GM19193 (cell line): ENCODE results near the gene RASGRF1.

ENCODE experiments used
- POLR2A ChIP-seq: IDR thresholded peaks from 4 replicates; pipeline ENCODE4 v1.6.1; 2011; ENCODE audit not compliant: insufficient read depth, insufficient read length; ENCODE audit errors: extremely low read depth

Gene RASGRF1

DNA sequence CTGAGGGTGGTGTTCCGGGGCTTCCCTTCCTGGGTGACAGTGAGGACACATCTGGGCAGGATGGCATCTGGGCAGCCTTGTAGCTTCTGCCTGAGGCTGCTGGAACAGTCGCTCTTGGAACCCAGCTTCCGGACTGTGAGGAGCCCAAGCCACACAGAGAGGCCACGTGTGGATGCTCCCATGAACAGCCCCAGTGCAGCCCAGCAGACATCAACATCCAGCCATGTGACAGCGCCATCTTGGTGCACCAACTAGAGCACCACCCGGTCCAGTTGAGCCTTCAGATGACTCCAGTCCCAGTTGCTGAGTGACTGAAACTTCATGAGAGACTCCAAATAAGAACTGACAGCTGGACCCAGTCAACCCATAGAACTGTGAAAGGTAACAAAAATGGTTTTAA lies 130.3 kb downstream of the RASGRF1 start:
- TF ChIP-seq POLR2A = no peak

DNA sequence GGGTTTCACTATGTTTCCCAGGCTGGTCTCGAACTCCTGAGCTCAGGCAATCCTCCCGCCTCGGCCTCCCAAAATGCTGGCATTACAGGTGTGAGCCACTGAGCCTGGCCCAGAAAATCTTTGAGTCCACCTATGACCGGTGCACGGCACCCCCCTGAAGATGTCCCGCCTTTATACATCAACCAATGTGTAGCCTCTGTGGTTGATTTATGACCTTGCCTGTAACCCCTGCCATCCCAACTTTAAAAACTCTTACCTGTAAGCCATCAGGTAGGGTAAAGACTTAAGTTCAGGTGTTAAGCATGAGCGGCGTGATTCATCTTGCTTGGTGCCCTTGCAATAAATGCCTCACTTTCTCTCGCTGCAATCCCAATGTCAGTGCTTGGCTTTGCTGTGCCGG lies 131.2 kb downstream of the RASGRF1 start:
- no peak for TF ChIP-seq POLR2A

- no peak for TF ChIP-seq POLR2A
These were observed 133.0 kb downstream of the RASGRF1 start for GRCh38 chr15:78957416-78958093.

DNA sequence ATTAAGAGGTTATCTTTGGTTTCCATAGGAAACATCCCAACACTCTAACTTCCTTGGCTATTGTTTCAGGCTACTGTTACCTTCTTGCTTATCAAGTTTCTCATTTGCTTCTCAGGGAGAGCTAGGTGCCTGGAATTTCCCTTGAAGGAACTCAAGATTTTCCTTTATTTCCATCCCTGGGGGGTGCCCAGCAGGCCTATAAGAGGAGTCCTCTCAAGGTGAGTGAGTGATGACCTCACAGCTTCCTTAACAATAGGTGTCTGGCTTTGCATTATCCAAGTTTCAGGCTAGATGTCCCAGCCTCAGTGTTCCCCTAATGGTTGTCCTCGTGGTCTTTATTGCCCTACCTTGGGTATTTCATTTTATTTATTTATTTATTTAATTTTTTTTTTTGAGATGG lies 133.6 kb downstream of the RASGRF1 start:
- no peak for TF ChIP-seq POLR2A

- no peak for TF ChIP-seq POLR2A
These were observed 135.2 kb downstream of the RASGRF1 start for GRCh38 chr15:78955355-78955754.

DNA sequence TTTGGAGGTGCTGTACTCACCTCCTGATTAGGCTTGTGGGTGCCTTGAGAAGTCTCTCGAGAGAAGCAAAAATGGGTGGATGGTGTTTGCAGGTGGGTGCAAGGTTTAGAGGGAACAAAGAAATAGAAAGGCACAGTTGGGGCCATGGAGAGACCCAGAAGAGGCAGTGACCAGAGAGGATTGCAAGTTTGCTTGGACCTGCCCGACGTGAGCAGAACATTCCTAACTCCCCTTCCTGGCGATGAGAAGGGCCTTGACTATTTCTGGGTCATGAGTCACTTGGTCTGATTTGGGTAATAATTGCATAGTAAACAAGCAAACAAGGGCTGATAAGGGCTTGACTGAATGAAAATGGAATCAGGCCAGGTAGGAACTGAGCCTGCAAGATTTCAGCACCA lies 138.7 kb downstream of the RASGRF1 start:
- TF ChIP-seq POLR2A = no peak

GRCh38 chr15:78950902-78951840 lies 139.4 kb downstream of the RASGRF1 start:
- TF ChIP-seq POLR2A = no peak

DNA sequence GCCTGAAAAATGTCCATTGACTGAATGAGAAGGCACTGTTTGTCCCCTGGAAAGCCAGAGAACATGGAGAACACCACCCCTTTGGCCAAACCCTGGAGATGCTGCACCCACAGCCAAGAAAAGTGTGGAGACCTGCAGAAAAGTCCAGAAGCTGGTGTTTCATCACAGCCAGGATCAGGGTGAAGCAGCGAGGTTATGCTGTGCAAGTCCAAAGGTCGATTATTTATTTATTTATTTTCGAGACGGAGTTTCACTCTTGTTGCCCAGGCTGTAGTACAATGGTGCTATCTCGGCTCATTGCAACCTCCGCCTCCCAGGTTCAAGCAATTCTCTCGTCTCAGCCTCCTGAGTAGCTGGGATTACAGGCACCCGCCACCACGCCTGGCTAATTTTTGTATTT lies 140.2 kb downstream of the RASGRF1 start:
- TF ChIP-seq POLR2A = no peak

DNA sequence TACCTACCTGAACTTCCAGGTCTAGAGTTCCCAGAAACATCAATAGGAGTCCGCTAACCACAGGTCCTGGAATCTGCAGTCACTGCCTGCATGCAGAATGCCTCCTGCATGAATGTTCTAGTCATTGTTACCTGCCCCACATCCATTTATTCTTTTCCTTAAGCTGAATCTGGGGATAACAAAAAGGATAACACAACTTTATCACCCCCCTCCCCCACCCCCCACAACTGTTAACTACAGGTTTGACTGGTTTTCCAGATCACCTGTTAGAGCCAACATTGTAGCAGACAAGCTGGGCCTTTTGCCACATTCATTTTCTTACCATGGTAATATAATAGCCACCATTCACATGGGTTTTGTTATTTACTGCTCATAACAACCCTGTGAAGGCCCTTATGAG lies 141.1 kb downstream of the RASGRF1 start:
- TF ChIP-seq POLR2A = no peak

DNA sequence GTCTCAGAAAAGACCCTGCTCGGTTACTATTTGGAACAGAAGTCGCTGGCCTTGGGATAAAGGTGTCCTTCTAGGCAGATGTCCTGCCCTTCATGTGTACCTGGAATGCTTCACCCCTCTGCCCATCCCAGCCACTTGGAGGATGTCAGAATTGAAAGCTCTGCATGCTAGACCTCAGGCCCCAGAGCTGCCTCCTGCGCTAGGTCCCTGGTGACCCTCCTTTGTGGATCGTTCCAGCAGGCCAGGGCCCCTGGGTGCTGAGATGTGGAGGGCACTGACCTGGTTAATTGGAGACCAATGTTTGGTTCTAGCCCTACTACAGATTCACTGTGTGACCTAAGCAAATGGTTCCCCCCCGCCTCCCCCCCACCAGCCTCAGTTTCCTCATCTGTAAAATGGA lies 143.1 kb downstream of the RASGRF1 start:
- no peak for TF ChIP-seq POLR2A

DNA sequence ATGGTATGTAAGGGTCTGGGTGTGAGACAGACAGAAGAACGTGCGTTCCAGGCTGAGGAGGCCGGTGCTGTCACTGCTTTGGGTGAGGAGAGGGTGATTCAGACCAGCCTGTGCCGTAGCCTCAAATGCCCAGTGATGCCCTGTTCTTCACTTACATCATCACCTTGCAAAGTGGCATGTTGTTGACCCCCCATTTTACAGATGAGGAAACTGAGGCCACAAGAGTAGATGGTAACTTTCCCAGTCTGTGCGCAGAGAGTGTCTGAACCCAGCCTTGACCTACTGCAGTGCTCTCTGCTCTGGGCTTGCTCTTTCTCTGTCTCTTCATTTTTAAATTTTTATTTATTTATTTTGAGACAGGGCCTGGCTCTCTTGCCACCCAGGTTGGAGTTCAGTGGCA lies 144.1 kb downstream of the RASGRF1 start:
- no peak for TF ChIP-seq POLR2A

DNA sequence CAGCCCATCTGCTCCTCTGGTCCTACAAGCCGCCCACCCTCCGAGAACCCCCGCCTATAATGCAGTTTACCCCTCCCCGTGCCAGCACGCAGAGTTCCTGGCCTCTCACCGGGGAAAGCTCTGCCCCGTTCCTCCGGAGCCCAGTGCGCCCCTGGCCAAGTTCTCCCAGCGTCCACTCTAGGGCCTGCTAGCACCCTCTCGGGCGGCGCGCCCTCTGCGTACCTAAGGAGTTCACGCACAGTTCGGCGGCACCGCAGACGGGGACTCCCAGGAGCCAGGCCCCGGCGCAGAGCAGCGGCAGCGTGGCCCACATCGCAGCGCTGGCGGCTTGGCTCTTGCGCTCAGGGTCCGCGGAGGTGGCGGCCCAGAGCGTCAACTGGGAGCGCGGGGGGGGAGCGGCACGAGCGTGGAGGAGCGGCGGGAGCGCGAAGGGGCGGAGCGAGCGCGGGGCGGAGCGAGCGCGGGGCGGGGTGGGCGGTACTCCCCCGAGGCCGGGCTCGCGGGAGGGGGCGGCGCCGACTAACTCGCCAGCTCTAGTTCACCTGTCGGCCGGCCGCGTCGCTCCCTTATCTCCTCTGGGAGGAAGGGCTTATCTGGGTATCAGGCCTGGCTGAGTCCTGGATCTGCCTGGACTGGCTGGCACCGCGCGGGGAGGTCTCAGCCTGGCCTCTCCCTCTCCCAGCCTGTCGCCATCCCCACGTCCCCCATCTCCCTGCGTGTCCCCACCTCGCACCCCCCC lies 145.7 kb downstream of the RASGRF1 start, which contains the start of gene CTSH:
Gene CTSH, minus strand, starts transcription at position 378 of the 739 bp plus-strand sequence. Its CDS starts 65 bp downstream, at position 313.
- TF ChIP-seq POLR2A = peak; percentile 80

GRCh38 chr15:78944202-78944625 lies 146.4 kb downstream of the RASGRF1 start:
- TF ChIP-seq POLR2A = no peak

DNA sequence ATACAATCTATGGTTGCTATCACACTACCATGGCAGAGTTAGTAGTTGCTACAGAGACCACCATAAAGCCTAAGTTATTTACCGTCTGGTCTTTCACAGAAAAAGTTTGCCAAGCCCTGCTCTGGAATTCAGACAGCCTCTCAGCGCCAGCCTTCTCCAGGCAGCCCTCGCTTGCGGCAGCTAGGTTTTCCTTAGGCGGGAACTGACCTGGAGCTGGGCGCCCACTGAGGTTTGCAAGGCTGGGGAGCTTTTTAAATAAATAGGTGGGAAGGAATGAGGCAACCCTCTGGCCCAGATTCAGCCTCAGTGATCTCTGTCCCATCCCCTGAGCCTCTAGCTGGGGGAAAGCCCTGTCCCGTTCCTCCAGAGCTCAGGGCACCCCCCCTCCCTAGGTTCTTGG lies 146.9 kb downstream of the RASGRF1 start:
- TF ChIP-seq POLR2A = no peak

GRCh38 chr15:78942741-78943140 lies 147.8 kb downstream of the RASGRF1 start:
- no peak for TF ChIP-seq POLR2A
